ENCODE data around the gene IYD.

The IYD gene

DNA sequence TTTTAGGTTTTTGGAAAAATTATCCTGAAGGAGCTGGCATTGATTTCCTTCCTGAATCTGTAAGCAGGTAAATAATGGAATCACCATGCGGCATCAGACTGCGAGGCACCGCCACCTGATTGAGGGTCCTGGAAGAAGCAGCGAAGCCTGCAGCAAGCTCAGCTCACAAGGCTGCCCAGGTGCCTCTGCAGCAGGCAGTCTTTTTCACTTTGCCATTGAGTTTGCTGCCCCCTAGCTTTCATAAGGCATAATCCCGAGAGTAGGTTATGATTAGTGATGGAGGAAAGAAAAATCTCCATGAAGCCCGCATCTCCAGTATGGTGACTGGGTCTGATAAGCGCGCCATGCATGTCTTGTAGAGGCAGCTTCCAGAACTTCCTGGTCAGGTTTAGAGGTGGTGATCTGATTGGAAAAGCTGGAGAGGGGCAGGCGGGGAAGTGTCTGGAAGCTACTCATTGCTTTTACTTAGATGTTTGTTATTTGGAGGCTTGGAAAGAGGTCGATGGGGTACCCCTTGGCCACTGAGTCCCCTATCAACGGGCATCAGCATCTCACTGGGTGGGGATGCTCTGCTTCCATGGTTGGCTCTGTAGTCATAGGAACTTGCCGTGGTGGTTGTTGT, 26.7 kb downstream of the IYD start:
- no peak for DNase-seq

DNA sequence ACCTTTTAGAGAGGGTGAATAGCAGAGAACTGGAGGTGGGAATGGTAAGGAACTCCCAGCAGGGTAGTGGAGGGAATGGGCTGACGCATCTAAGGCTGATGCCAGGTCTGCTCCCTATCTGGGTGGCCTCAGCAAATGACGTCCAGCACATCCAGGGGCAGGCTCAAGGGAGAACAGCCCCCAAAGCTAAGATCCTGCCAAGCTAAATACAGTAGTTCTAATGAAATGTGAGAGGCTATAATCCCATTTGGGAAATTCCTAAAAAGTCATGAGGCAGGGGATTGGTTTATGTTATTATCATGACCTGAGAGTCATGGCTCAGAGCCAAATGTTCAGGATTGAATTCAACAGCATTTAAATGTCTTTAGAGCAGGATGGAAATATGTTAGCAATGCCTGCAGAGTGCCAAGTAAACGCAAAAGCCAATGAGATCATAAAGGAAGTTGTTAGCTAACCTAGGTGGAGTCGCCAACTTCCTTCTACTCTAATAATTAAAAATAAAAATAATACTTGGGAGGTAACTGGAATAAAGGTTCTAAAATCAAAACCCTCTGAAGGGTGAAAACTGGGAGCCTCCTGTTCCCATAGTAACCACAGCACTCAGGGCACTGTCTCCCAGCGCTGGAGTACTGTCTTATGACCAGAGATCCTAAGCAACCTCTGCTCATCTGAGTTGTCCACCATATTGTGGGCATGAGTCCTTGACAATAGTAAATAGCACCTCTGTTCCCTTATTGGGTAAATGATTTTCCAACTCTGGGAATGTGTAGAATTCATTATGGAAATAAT, 34.8 kb downstream of the IYD start:
- no peak for DNase-seq

GRCh38 chr6:150406948-150407347, 38.1 kb downstream of the IYD start:
- no peak for DNase-seq

- DNase-seq, result no peak
Measured at GRCh38 chr6:150408842-150409241, 40.0 kb downstream of the IYD start.

GRCh38 chr6:150409576-150410066, 40.8 kb downstream of the IYD start:
- DNase-seq, result no peak

DNA sequence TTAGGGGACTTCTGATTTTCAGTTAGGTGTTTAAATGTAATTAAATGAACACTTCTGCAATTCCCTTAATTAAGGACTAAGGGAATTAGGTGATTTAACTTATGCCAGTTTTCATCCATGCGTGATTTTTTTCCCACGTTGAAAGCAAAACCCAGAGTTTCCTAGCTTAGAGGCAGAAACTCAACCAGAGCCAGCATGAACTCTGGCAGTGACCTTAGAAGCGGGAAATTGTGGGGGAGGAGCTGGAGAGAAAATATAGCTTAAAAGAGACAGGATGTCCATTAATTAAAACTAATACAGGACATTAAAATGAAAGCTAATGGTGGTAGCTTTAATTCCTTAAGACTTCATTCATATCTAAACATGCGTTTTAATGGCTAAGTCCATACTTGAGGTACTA, 41.6 kb downstream of the IYD start:
- DNase-seq, result no peak

DNA sequence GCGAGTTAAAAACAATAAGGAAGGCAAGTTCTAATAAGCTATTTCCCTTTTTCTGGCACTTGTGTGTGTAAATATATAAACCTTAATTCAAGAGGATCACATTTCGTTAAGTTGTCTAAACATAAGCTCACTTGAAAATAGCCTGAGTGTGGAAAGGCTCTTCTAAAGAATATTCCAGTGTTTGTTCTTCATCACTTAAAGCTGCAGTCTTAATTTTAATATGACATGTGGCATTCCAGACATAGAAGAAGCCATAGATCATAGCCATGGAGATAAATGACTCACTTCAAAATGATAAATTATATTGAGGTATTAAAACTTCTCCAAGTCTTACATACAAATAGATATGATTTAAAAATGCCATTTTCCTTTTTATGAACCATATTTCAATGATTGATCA, 42.1 kb downstream of the IYD start:
- DNase-seq, result no peak

GRCh38 chr6:150412221-150412620, 43.4 kb downstream of the IYD start:
- no peak for DNase-seq

- no peak for DNase-seq
Measured at GRCh38 chr6:150413198-150413597, 44.4 kb downstream of the IYD start.

- DNase-seq, result no peak
Measured at GRCh38 chr6:150413781-150414281, 45.0 kb downstream of the IYD start.

DNA sequence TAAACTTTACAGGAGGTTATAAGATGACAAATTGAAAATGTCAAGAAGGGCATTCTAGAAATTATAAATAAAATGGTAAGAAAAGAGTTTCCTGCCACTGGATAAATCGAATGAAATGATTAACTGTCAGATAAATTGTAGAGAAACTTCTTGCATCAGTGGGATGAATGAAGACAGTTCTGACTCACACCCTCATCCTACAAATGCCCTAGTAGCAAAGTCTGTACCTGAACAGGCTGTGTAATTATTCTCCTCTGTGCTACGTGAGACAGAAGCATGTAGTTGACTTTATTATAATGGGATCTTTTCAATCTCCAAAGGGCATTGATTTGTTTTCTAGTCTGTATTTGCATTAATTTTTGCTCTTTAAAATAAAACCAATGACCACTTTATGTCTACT, 47.3 kb downstream of the IYD start:
- no peak for DNase-seq

DNA sequence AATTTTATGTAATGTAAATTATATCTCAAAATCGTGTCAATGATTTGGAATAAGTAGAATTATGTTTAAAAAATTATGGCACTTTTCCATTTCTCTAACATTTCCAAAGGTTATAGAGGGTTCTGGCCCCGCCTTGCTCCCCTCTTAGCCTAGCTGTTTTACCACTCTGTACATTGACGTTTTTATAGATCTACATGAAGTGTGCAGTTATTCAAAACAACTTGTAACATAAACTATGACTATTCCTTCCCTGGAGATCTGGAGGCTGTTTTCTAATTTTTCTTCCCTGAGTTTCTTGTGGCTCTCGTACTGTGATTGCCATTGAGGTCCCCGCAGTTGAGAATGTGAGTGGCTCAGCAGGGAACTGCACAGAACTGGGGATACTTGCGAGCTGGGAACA, 48.4 kb downstream of the IYD start:
- no peak for DNase-seq

- no peak for DNase-seq
Measured at GRCh38 chr6:150417899-150418826, 49.4 kb downstream of the IYD start.

DNA sequence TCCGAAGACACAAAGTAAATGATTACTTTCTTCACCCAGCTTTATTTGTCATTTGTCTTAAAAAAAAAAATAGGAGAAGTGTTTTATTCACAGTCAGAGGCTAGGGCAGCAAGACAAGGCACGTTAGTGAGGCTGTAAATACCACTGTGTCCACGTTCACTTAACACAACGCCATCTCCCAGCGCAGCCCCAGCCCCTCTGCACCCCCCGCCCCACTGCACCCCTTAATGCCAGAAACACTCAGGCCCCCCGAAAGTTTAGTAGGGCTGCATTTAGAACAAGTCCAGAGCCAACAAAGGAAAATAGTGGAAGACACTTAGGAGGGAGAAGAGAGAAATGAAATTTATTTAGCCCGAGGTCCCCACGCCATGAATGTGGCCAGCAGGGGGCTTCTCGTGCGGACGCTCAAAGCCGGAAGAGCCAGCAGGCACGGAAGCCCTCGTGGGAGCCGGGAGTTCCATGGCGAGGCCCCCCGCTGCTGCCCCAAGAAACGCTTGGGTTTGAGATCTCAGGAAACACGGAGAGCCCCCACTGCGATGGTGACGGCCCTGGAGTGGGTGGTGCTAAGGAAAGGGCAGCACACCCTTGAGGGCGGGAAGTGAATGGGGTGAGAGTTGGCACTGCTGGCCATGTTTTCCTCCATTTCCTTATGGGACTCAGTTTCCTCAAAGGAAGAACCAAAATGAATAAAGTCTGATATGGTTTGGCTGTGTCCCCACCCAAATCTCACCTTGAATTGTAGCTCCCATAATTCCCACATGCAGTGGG, 50.2 kb downstream of the IYD start:
- no peak for DNase-seq

GRCh38 chr6:150420428-150420827, 51.6 kb downstream of the IYD start:
- no peak for DNase-seq

DNA sequence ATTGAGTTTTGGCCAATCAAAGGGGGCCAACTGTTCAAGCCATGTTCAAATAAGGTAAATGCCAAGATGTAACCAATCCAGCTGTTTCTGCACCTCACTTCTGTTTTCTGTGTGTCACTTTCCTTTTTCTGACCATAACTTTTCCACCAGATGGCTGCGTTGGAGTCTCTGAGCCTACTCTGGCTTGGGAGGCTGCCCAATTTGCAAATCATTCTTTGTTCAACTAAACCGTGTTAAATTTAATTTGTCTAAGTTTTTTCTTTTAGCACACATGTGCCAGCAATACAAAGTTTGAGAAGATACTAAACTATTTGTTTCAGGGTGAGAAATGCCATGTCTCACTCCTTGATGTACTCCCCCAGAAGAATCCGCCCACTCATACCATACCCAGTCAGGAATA, 52.1 kb downstream of the IYD start:
- DNase-seq, result no peak

DNA sequence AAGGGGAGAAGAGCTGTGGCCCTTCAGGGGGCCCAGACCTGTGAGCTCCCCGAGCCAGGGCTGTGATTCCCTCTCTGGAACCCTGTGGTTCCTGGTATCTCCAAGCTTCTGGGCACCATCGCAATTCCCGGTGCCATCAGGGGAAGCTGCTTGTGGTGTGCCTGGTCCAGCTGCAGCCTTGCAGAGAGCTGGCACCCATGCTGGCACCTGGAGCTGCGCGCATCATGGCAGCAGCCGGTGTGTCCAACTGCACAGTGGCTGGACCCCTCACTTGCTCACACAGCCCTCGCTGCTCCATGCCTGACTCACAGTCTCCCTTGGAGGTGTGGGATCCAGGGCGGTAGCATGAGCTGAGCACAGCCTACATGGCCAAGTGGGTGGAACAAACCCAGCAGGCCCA, 56.7 kb downstream of the IYD start:
- no peak for DNase-seq

GRCh38 chr6:150426198-150426597, 57.4 kb downstream of the IYD start:
- DNase-seq, result no peak

GRCh38 chr6:150427037-150427602, 58.3 kb downstream of the IYD start:
- DNase-seq, result no peak

- DNase-seq, result no peak
Measured at GRCh38 chr6:150427843-150428242, 59.0 kb downstream of the IYD start.

DNA sequence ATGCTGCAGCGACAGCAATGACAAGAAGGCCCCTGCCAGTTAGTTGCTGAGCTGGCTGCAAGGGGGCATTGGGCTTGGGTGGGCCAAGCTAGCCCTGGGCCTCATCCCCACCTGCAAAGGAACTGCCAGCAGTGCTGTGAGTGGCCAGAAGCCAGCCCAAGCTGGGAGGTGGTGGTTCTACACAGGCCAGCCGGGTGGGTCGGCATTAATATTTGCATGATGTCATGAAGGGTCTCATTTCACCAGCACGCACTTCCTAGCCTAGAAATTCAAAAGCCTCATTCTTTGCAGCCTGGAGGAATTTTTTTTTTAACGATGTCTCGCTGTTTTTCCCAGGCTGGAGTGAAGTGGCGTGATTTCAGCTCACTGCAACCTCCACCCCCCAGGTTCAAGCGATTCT, 62.0 kb downstream of the IYD start:
- no peak for DNase-seq

DNA sequence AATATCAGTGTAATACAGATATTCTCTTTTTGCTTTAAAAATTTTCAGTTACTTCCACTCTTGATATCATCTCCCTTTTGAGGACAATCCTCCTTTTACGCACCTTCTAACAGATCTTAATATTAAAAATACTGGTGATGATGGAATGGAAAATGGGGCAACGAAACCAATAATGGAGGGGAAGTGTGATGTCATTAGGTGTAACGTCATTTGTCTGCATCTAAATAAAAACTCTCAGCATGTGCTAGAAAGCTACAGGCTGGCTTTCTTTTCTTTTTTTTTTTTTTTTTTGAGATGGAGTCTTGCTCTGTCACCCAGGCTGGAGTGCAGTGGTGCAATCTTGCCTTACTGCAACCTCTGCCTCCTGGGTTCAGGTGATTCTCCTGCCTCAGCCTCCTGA, 66.5 kb downstream of the IYD start:
- no peak for DNase-seq

Data from cortex of kidney (tissue), 1 donor.